ENCODE measurements around the gene RAB30. TPM values are rescaled to one million over a fixed set of nuclear protein-coding genes. Genes with fewer than 3 reads are reported as not detected.

Gene RAB30
- total RNA-seq, 1 donor from 2014 or later = 13.5 TPM

GRCh38 chr11:82930229-82930628 lies 141.5 kb downstream of the RAB30 start:
- TF ChIP-seq CTCF (IDR thresholded peaks at IDR 0.05; ENCODE audit: unreplicated experiment) = no peak
- no peaks in the 10 kb centered on the region for H3K27me3 Mint-ChIP-seq
- no peak for DNase-seq (ENCODE audit: low spot score, unreplicated experiment)
- H3K27ac Mint-ChIP-seq = no peak overlapping the region
- H3K4me1 Mint-ChIP-seq (ENCODE audit: low read depth) = no peaks in the 10 kb centered on the region
- H3K9me3 Mint-ChIP-seq (ENCODE audit: low read depth) = no peaks in the 10 kb centered on the region
- H3K36me3 Mint-ChIP-seq (ENCODE audit: insufficient read depth) = no peaks in the 10 kb centered on the region
- H3K4me3 Mint-ChIP-seq (ENCODE audit: low read depth) = no peak overlapping the region

- no peak for TF ChIP-seq CTCF (IDR thresholded peaks at IDR 0.05; ENCODE audit: unreplicated experiment)
- DNase-seq (ENCODE audit: low spot score, unreplicated experiment) = no peak
- Mint-ChIP-seq H3K27me3 (no peaks in the 10 kb centered on the region), H3K27ac (no peak overlapping the region), H3K4me1 (ENCODE audit: low read depth) (no peaks in the 10 kb centered on the region), H3K9me3 (ENCODE audit: low read depth) (no peaks in the 10 kb centered on the region), H3K36me3 (ENCODE audit: insufficient read depth) (no peaks in the 10 kb centered on the region), H3K4me3 (ENCODE audit: low read depth) (no peak overlapping the region)
These were observed 142.6 kb downstream of the RAB30 start for GRCh38 chr11:82929121-82929520.

DNA sequence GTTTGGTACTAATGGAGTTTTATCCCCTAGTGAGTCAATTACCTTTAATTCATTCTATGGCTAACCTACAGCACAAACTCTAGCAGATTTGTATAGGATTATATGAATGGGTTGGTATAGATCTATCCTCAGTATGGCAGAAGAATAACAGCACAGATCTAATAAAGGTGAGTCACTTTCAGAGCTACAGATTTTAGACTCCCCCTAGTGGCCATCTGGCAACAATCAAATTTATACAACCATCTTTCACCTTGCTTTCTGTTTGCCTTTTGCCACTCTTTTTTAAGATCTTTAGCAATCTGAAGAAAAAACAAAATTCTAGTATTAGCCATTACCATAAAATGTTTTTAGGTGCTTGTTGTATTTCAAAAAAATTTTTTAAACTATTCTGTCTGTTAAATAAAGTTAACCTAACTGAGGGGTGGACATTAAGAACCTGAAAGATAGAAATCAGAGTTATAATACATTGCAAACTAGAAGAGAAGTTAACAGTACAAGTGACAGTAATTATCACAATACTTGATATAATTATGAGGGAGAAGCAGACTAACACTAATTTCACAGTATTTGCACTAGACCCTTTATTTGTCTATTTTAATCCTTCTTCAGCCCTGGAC lies 144.3 kb downstream of the RAB30 start:
- Mint-ChIP-seq H3K27ac (no peak overlapping the region), H3K4me1 (ENCODE audit: low read depth) (no peaks in the 10 kb centered on the region), H3K36me3 (ENCODE audit: insufficient read depth) (no peaks in the 10 kb centered on the region), H3K27me3 (no peaks in the 10 kb centered on the region), H3K4me3 (ENCODE audit: low read depth) (no peak overlapping the region), H3K9me3 (ENCODE audit: low read depth) (no peaks in the 10 kb centered on the region)
- no peak for DNase-seq (ENCODE audit: low spot score, unreplicated experiment)
- TF ChIP-seq CTCF (IDR thresholded peaks at IDR 0.05; ENCODE audit: unreplicated experiment) = peak; percentile 86

GRCh38 chr11:82924522-82925224 lies 147.0 kb downstream of the RAB30 start:
- Mint-ChIP-seq H3K4me1 (ENCODE audit: low read depth) (no peaks in the 10 kb centered on the region), H3K4me3 (ENCODE audit: low read depth) (no peak overlapping the region), H3K36me3 (ENCODE audit: insufficient read depth) (peaks cover 2% of the 10 kb centered on the region), H3K27ac (no peak overlapping the region), H3K27me3 (no peaks in the 10 kb centered on the region), H3K9me3 (ENCODE audit: low read depth) (no peaks in the 10 kb centered on the region)
- no peak for DNase-seq (ENCODE audit: low spot score, unreplicated experiment)
- no peak for TF ChIP-seq CTCF (IDR thresholded peaks at IDR 0.05; ENCODE audit: unreplicated experiment)

Other genes starting within 250 kb of the RAB30 start
- gene PRCP, start 171.5 kb downstream of the RAB30 start, total RNA-seq = 66.3 and 81.4 TPM in 2 replicates
- 7.1 and 7.8 TPM in 2 replicates for gene DDIAS, start 170.2 kb downstream of the RAB30 start, total RNA-seq
- 65.0 and 69.1 TPM in 2 replicates for gene PCF11, start 85.2 kb upstream of the RAB30 start, total RNA-seq
- gene ANKRD42, start 121.8 kb upstream of the RAB30 start, total RNA-seq = 12.1 and 12.7 TPM in 2 replicates
- gene CCDC90B, start 214.5 kb upstream of the RAB30 start, total RNA-seq = 47.0 and 50.4 TPM in 2 replicates

Measured in progenitor cell of endocrine pancreas (in vitro differentiated cells).